ENCODE measurements around the gene EIF4E2.

DNA sequence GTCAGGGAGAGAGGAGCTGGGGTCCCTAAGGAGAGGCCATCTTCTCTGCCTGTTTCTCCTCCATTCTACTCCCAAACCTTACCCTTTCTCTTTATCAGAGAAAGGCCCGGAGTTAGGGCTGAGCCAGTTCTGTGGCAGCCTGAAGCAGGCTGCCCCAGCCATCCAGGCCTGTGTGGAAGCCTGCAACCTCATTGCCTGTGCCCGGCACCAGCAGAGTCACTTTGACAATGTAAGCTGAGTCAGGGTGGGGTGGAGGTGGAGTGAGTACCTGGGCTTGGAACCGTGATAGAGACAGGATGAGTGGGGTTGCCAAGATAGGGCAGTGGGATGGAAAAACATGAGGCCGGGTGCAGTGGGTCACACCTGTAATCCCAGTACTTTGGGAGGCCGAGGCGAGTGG, 5.8 kb upstream of the EIF4E2 start:
- TF ChIP-seq POLR2A (IDR thresholded peaks at IDR 0.05) = no peak
- TF ChIP-seq, protein P1, sequence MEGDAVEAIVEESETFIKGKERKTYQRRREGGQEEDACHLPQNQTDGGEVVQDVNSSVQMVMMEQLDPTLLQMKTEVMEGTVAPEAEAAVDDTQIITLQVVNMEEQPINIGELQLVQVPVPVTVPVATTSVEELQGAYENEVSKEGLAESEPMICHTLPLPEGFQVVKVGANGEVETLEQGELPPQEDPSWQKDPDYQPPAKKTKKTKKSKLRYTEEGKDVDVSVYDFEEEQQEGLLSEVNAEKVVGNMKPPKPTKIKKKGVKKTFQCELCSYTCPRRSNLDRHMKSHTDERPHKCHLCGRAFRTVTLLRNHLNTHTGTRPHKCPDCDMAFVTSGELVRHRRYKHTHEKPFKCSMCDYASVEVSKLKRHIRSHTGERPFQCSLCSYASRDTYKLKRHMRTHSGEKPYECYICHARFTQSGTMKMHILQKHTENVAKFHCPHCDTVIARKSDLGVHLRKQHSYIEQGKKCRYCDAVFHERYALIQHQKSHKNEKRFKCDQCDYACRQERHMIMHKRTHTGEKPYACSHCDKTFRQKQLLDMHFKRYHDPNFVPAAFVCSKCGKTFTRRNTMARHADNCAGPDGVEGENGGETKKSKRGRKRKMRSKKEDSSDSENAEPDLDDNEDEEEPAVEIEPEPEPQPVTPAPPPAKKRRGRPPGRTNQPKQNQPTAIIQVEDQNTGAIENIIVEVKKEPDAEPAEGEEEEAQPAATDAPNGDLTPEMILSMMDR (IDR thresholded peaks at IDR 0.05) = no peak
